Heart left ventricle (tissue), 16 donors: ENCODE data around the gene ARHGEF37. TPM values are rescaled to one million over a fixed set of nuclear protein-coding genes. Genes with fewer than 3 reads are reported as not detected.

Experiments used
- ATAC-seq, 4 donors: fragments of 200-7000 bp; cut with Tn5 transposase; one replicate each; pipeline ENCODE4 v1.9.1; 2020 to 2022; ENCODE audit warnings: moderate library complexity in 4 of 4, mild to moderate bottlenecking in 3 of 4, moderate number of reproducible peaks in 1 of 4
- DNase-seq, 5 donors: peaks; one replicate each; pipeline ENCODE4 v3.0.0-alpha.2; 2020
- H3K27ac ChIP-seq, 12 donors: fragments of 200-600 bp; sonication (generic) in 4 of 12; one replicate each; pipeline versions ENCODE4 v1.5.0 to v1.8.0; 2016 to 2022; ENCODE audit warnings: mild to moderate bottlenecking in 2 of 12
- H3K27me3 ChIP-seq, 9 donors: fragments of 200-600 bp; sonication (generic) in 2 of 9; one replicate each; pipeline versions ENCODE4 v1.5.1 to v1.8.0; 2016 to 2022; ENCODE audit warnings: mild to moderate bottlenecking in 3 of 9
- H3K36me3 ChIP-seq, 9 donors: fragments of 200-600 bp; sonication (generic) in 2 of 9; one replicate each; pipeline versions ENCODE4 v1.5.0 to v1.8.0; 2018 to 2022; ENCODE audit warnings: mild to moderate bottlenecking in 2 of 9
- H3K4me1 ChIP-seq, 12 donors: fragments of 200-600 bp; sonication (generic) in 4 of 12; one replicate each; pipeline versions ENCODE4 v1.5.0 to v1.8.0; 2016 to 2022; ENCODE audit warnings: mild to moderate bottlenecking in 3 of 12
- H3K4me3 ChIP-seq, 12 donors: fragments of 200-600 bp; sonication (generic) in 4 of 12; one replicate each; pipeline versions ENCODE4 v1.5.0 to v1.8.0; 2017 to 2022; ENCODE audit warnings: mild to moderate bottlenecking in 9 of 12, moderate library complexity in 4 of 12
- H3K9me3 ChIP-seq, 12 donors: fragments of 200-600 bp; sonication (generic) in 4 of 12; one replicate each; pipeline versions ENCODE4 v1.5.0 to v1.8.0; 2016 to 2022; ENCODE audit warnings: mild to moderate bottlenecking in 1 of 12
- POLR2A ChIP-seq, 2 donors: fragments of 450-650 bp; IDR thresholded peaks; one replicate each; pipeline ENCODE4 v1.6.1; 2017; ENCODE audit warnings: antibody characterized with exemption in 2 of 2, mild to moderate bottlenecking in 2 of 2, moderate library complexity in 2 of 2
- WGBS, 4 donors: extraction: QIAGEN DNeasy Blood & Tissue Kit in 2 of 4; methylation state at CpG; one replicate each; pipeline versions ENCODE4 v1.1.5 to v1.1.7; 2013 to 2018; 5-methylcytosine and 5-hydroxymethylcytosine counted together
- intact Hi-C, 10 donors: fragments of 100-400 bp; cut with DNase I; formaldehyde crosslinking; loops; one replicate each; pipeline versions ENCODE4 v1.11.1 to v1.14.2; 2022
- polyA plus RNA-seq, 2 donors: library from polyadenylated mRNA; stranded (reverse); fragments of 200-250 nt; gene quantifications; one replicate each; pipeline ENCODE4 v1.2.3, GENCODE V29; 2013
- total RNA-seq, 9 donors: library from RNA; depleted of rRNA in 2 of 9; stranded (reverse); fragments of >200 nt in 2 of 9; fragmentation: NEBNext Ultra II Directional in 3 of 9; extraction: Animal tissue kit (Norgen Biotek cat#: 25700) in 3 of 9; gene quantifications; one replicate each; pipeline versions ENCODE4 v1.1.0 to v1.2.4, GENCODE V29; 2016 to 2023
- TF ChIP-seq, protein P1 (sequence below), 12 donors: fragments of 200-600 bp; sonication (generic) in 4 of 12; IDR thresholded peaks; one replicate each; pipeline versions ENCODE4 v1.5.0 to v1.8.0; 2018 to 2022; ENCODE audit warnings: antibody characterized with exemption in 12 of 12, mild to moderate bottlenecking in 5 of 12
- donor health status: ischemic (EF 13 %, LVEDD 7.1; RV severe dilation, severe dysfunction).
- donor health status: healthy with polysubstance abuse.
- donor health status: DM: no; HTN: yes; CAD: no.
- donor health status: DM: no; HTN: no; CAD: no.
- donor health status: ischemic (EF 25% LVEDD 6.9; RV normal size, moderate dysfunction).
- donor health status: ischemic (EF 25% LVEDD 5.7; RV mildly dilated, moderate dysfunction).
- donor health status: healthy.
- donor health status: DM: yes; HTN: yes; CAD: no.
- donor health status: ischemic (EF 35%, LVEDD 5.7; RV mildly dilated, moderate dysfunction).
- donor health status: nonischemic (EF 11% LVEDD 7.7; RV severe dilation, severe dysfunction).
- donor health status: DM: yes; HTN: yes; CAD: no.
- donor health status: PGD.
- donor health status: ischemic (EF 29% LVEDD 5.4; RV normal size, mild dysfunction).
- donor health status: nonischemic (EF 23%, LVEDD 6.1; RV moderate dilation, normal function).

Gene ARHGEF37
- total and polyA plus RNA-seq, 11 donors: 8.1 to 28.5 (median 17.9) TPM

DNA sequence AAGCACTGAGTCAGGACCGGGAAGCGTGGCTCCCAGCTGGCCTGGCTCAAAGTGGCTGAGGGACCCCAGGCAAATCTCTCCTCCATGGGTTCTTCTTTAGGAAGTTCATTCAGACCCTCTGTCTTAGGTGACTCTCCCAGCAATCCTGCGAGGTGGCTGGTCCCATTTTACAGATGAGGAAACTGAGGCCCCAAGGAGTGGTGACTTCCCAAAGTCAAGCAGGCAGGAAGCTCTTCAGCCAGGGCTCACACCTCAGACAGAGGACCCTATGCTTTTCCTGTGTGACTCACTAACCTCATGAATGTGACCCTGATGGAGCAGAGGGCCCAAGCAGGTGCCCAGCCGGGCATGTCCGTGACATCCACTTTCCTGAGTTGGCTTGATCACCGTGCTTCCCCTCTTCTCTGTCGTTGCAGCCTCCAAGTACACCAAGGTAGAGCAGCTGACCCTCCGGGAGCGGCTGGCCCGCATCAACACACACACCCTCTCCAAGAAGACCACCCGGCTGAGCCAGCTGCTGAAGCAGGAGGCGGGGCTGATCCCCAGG, 36.5 kb downstream of the ARHGEF37 start:
- DNase-seq: no peak
- no peaks in the 10 kb centered on the region for H3K9me3 ChIP-seq
- H3K27me3 ChIP-seq: no peaks in the 10 kb centered on the region
- intact Hi-C loops: loop anchor here in 6 of 10 donors (5.0 kb wide), 4 partner anchors 36 to 236 kb away; partner anchors contain the start of gene ARHGEF37 (in 1 of the 6)
- peak overlapping the region in 2 of 12 donors; percentile 9 to 32 for H3K27ac ChIP-seq
- H3K36me3 ChIP-seq: peaks cover 0 to 84% (median 47%) of the 10 kb centered on the region in 9 donors
- peaks cover 0 to 34% (median 15%) of the 10 kb centered on the region in 12 donors for H3K4me1 ChIP-seq
- no peak overlapping the region for H3K4me3 ChIP-seq
- no peak for ATAC-seq
- 80 to 96% (median 89%) methylated on average over 8 to 12 of the region's 12 CpGs for WGBS, 4 donors
- TF ChIP-seq, protein P1, sequence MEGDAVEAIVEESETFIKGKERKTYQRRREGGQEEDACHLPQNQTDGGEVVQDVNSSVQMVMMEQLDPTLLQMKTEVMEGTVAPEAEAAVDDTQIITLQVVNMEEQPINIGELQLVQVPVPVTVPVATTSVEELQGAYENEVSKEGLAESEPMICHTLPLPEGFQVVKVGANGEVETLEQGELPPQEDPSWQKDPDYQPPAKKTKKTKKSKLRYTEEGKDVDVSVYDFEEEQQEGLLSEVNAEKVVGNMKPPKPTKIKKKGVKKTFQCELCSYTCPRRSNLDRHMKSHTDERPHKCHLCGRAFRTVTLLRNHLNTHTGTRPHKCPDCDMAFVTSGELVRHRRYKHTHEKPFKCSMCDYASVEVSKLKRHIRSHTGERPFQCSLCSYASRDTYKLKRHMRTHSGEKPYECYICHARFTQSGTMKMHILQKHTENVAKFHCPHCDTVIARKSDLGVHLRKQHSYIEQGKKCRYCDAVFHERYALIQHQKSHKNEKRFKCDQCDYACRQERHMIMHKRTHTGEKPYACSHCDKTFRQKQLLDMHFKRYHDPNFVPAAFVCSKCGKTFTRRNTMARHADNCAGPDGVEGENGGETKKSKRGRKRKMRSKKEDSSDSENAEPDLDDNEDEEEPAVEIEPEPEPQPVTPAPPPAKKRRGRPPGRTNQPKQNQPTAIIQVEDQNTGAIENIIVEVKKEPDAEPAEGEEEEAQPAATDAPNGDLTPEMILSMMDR (IDR thresholded peaks at IDR 0.05): no peak
- TF ChIP-seq POLR2A (IDR thresholded peaks at IDR 0.05): no peak

DNA sequence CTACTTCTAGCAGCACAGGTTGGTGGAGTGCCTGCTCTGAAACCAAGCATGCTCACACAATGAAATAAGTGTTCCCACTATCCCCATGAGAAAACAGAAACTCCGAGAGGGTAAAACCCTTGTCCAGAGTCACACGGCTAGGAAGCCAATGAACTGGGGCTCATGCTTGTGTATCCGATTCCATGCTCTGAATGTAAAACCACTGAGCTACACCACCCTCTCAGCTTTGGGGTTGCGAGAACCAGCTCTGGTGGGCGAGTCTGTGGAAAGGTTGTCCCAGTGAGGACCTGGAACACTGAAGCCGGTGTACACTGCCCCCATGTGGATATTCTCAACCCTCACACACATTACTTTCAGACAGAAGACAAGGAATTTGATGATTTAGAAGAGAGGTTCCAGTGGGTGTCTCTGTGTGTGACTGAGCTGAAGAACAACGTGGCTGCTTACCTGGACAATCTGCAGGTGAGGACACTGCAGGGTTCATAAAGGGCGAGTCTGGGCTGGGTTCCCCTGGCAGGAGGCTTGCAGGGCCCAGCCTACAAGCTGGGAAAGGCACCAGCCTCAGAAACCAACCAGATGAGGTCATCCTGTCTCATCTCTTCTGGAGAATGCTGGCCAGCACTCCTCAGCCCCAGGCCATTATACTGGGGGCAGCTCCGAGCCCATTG, 37.4 kb downstream of the ARHGEF37 start:
- Histone ChIP-seq H3K4me1 (peaks cover 0 to 34% (median 15%) of the 10 kb centered on the region in 12 donors), H3K36me3 (peaks cover 0 to 88% (median 55%) of the 10 kb centered on the region in 9 donors), H3K4me3 (no peak overlapping the region), H3K9me3 (no peaks in the 10 kb centered on the region), H3K27ac (peak overlapping the region in 2 of 12 donors; percentile 9 to 32), H3K27me3 (no peaks in the 10 kb centered on the region)
- 39 to 43% (median 42%) methylated on average over 6 to 9 of the region's 9 CpGs for WGBS, 4 donors
- ATAC-seq (peak; percentile 44 to 65 (median 55)), DNase-seq (peak in 2 of 5 donors; percentile 39 to 44)
- intact Hi-C loops: loop anchor here in 6 of 10 donors (5.0 kb wide), 4 partner anchors 36 to 236 kb away; partner anchors contain the start of gene ARHGEF37 (in 1 of the 6)
- TF ChIP-seq, protein P1 (IDR thresholded peaks at IDR 0.05): peak; percentile 44 to 78 (median 59)
- no peak for TF ChIP-seq POLR2A (IDR thresholded peaks at IDR 0.05)

DNA sequence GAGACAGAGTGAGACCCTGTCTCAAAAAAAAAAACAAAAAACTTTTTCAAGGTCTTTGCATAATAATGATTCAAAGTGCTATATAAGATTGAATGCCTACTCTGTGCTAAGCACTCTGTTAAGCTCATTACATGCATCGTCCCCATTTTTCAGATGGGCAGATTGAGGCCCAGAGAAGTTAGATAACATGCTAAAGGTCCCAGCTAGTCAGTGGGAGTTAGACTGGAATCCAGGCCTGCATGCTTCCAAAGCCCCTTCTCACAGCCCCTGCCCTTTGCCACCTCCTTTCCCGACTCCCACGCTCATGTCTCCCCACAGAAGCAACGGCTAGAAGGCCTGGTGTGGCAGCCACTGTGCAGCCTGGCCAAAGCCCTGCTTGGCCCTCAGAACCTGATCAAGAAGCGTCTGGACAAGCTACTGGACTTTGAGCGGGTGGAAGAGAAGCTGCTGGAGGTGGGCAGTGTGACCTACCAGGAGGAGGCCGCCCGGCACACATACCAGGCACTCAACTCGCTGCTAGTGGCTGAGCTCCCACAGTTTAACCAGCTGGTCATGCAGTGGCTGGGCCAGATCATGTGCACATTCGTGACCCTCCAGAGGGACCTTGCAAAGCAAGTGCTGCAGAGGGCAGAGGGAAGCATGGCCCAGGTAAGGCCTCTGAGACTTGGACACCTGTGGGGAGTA, 40.3 kb downstream of the ARHGEF37 start:
- intact Hi-C loops: no loop called here
- Histone ChIP-seq H3K4me3 (no peak overlapping the region), H3K36me3 (peaks cover 0 to 98% (median 77%) of the 10 kb centered on the region in 9 donors), H3K4me1 (peaks cover 0 to 15% (median 7%) of the 10 kb centered on the region in 12 donors), H3K27me3 (no peaks in the 10 kb centered on the region), H3K9me3 (no peaks in the 10 kb centered on the region), H3K27ac (no peak overlapping the region)
- TF ChIP-seq POLR2A (IDR thresholded peaks at IDR 0.05): no peak
- TF ChIP-seq, protein P1 (IDR thresholded peaks at IDR 0.05): no peak
- DNase-seq (no peak), ATAC-seq (no peak)
- WGBS, 4 donors: 95% methylated on average over 10 of the region's 10 CpGs

DNA sequence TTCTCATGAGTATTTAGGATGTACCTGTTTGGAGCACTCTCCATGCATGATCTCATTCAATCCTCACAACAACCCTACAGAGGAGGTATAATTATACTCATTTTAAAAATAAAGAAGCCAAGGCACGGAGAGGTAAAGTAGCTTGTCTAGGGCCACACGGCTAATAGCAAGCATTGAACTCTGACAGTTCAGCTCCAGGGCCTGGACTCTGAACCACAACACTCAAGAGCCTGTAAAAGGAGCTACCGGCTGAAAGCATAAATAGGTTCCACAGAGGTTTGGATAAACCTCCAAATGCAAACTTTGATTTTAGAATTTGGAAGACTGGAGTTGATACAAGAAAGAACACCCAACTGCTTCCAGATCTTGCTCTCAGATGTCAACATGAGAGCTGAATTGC, 41.2 kb downstream of the ARHGEF37 start:
- DNase-seq: no peak
- H3K9me3 ChIP-seq: no peaks in the 10 kb centered on the region
- H3K4me3 ChIP-seq: no peak overlapping the region
- intact Hi-C loops: no loop called here
- no peak for ATAC-seq
- H3K27me3 ChIP-seq: no peaks in the 10 kb centered on the region
- 93 to 100% (median 93%) methylated on average over 3 of the region's 3 CpGs for WGBS, 4 donors
- TF ChIP-seq POLR2A (IDR thresholded peaks at IDR 0.05): no peak
- TF ChIP-seq, protein P1 (IDR thresholded peaks at IDR 0.05): no peak
- peaks cover 0 to 98% (median 78%) of the 10 kb centered on the region in 9 donors for H3K36me3 ChIP-seq
- H3K4me1 ChIP-seq: peaks cover 0 to 15% (median 7%) of the 10 kb centered on the region in 12 donors
- H3K27ac ChIP-seq: no peak overlapping the region
